HCT116 (cell line): ENCODE measurements around the gene GFOD2. TPM values are rescaled to one million over a fixed set of nuclear protein-coding genes. Genes with fewer than 3 reads are reported as not detected.

Experiments used
- ATAC-seq: fragments of 200-7000 bp; cut with Tn5 transposase; 2 replicates; pipeline ENCODE4 v1.9.1; 2020; ENCODE audit warnings: mild to moderate bottlenecking, moderate library complexity
- BruUV-seq: library from RNA; stranded (reverse); fragments of 400-500 nt; replicated peaks from 2 replicates; lab custom pipeline; 2021; lab: Mats Ljungman, UMichigan
- CTCF ChIA-PET: fragments of 300-600 bp; sonication (Branson Sonifier 250); formaldehyde crosslinking; loops from one replicate; lab custom pipeline; 2021; ENCODE audit warnings: antibody characterized with exemption; lab: Charles Lee
- POLR2A ChIA-PET: fragments of 300-600, 350-600 bp; sonication (Branson Sonifier 250); formaldehyde crosslinking; loops from one replicate; lab custom pipeline; 2021; ENCODE audit warnings: antibody characterized with exemption; lab: Charles Lee
- RAD21 ChIA-PET, 2 experiments: fragments of 300-600 bp; sonication (Branson Sonifier 250); formaldehyde crosslinking; loops; one replicate each; lab custom pipeline; 2023; ENCODE audit warnings: low total read pairs in 2 of 2; ENCODE audit not compliant: uncharacterized antibody in 2 of 2, unreplicated experiment in 2 of 2, low non-redundant PET in 1 of 2; lab: Charles Lee
- DNase-seq: peaks from one replicate; pipeline ENCODE4 v3.0.0-alpha.2; 2010; ENCODE audit warnings: low read depth, low spot score
- H2AFZ ChIP-seq: fragments of 200-600 bp; shearing (Covaris generic), sonication (generic); 2 replicates; pipeline ENCODE4 v1.6.1; 2017; ENCODE audit warnings: low read depth, mixed run types, mixed read lengths, antibody characterized with exemption, low read length; ENCODE audit not compliant: poor library complexity, severe bottlenecking
- H3K27ac ChIP-seq: 2 replicates; pipeline ENCODE4 v1.5.1; 2012; ENCODE audit warnings: low read depth, low read length
- H3K27me3 ChIP-seq: fragments of 200-600 bp; sonication (generic); 2 replicates; pipeline ENCODE4 v1.6.1; 2016; ENCODE audit warnings: mixed run types, low read length, mixed read lengths; ENCODE audit not compliant: insufficient read depth
- H3K36me3 ChIP-seq, 2 experiments: fragments of 200-500 bp in 1 of 2; fragments of 200-600 bp in 1 of 2; sonication (Bioruptor generic) in 1 of 2; sonication (generic) in 1 of 2; 2 replicates each; pipeline versions ENCODE4 v1.5.1 to v1.6.1; 2014 to 2016; ENCODE audit warnings: low read length in 2 of 2, inconsistent platforms in 1 of 2, mixed read lengths in 1 of 2, mixed run types in 1 of 2; ENCODE audit not compliant: insufficient read depth in 2 of 2, control insufficient read depth in 1 of 2
- H3K4me1 ChIP-seq, 2 experiments: fragments of 200-600 bp in 1 of 2; sonication (generic) in 1 of 2; 2 replicates each; pipeline versions ENCODE4 v1.5.1 to v1.6.1; 2012 to 2017; ENCODE audit warnings: low read length in 2 of 2, inconsistent platforms in 1 of 2, mild to moderate bottlenecking in 1 of 2, mixed read lengths in 1 of 2, mixed run types in 1 of 2, moderate library complexity in 1 of 2; ENCODE audit not compliant: insufficient read depth in 2 of 2, control insufficient read depth in 1 of 2
- H3K4me2 ChIP-seq: fragments of 200-600 bp; sonication (generic); 2 replicates; pipeline ENCODE4 v1.6.1; 2017; ENCODE audit warnings: mixed run types, low read length, mixed read lengths
- H3K4me3 ChIP-seq, 2 experiments: fragments of 200-600 bp in 1 of 2; sonication (generic) in 1 of 2; replicated peaks in 1 of 2; 2 replicates each; pipeline ENCODE4 v1.5.1; 2011 to 2016; ENCODE audit warnings: low read length in 2 of 2, control low read depth in 1 of 2, low read depth in 1 of 2, mild to moderate bottlenecking in 1 of 2, mixed read lengths in 1 of 2, mixed run types in 1 of 2
- H3K79me2 ChIP-seq: fragments of 200-600 bp; sonication (generic); 2 replicates; pipeline ENCODE4 v1.6.1; 2017; ENCODE audit warnings: mild to moderate bottlenecking, mixed run types, low read length, moderate library complexity, mixed read lengths; ENCODE audit not compliant: insufficient read depth
- H3K9ac ChIP-seq: fragments of 200-600 bp; sonication (generic); 2 replicates; pipeline ENCODE4 v1.6.1; 2016; ENCODE audit warnings: low read length, mixed read lengths
- H3K9me2 ChIP-seq: fragments of 200-600 bp; sonication (generic), shearing (Covaris generic); 2 replicates; pipeline ENCODE4 v1.6.1; 2017; ENCODE audit warnings: mixed run types, mild to moderate bottlenecking, moderate library complexity; ENCODE audit not compliant: insufficient read depth
- H3K9me3 ChIP-seq, 2 experiments: fragments of 200-500 bp in 1 of 2; fragments of 200-600 bp in 1 of 2; sonication (Bioruptor generic) in 1 of 2; sonication (generic) in 1 of 2; 2 replicates each; pipeline ENCODE4 v1.6.1; 2014 to 2017; ENCODE audit warnings: low read length in 2 of 2, mixed read lengths in 2 of 2, inconsistent platforms in 1 of 2, low read depth in 1 of 2, mild to moderate bottlenecking in 1 of 2, mixed run types in 1 of 2, moderate library complexity in 1 of 2; ENCODE audit not compliant: control insufficient read depth in 1 of 2, insufficient read depth in 1 of 2
- H4K20me1 ChIP-seq: fragments of 200-600 bp; sonication (generic), shearing (Covaris generic); 2 replicates; pipeline ENCODE4 v1.6.1; 2017; ENCODE audit warnings: mixed run types, mild to moderate bottlenecking, moderate library complexity; ENCODE audit not compliant: insufficient read depth
- CEBPB ChIP-seq: IDR thresholded peaks from 2 replicates; pipeline ENCODE4 v1.6.1; 2012; ENCODE audit warnings: low read depth
- EGR1 ChIP-seq: IDR thresholded peaks from 2 replicates; pipeline ENCODE4 v1.6.1; 2012; ENCODE audit warnings: low read depth
- ELF1 ChIP-seq: IDR thresholded peaks from 2 replicates; pipeline ENCODE4 v1.6.1; 2012; ENCODE audit warnings: low read depth, borderline replicate concordance
- EZH2 ChIP-seq: fragments of 200-600 bp; sonication (generic); IDR thresholded peaks from 2 replicates; pipeline ENCODE4 v1.6.1; 2017; ENCODE audit warnings: antibody characterized with exemption, mixed run types
- EZH2phosphoT487 ChIP-seq: fragments of 200-600 bp; IDR thresholded peaks from 2 replicates; pipeline ENCODE4 v1.6.1; 2018; ENCODE audit warnings: antibody characterized with exemption, borderline replicate concordance
- JUND ChIP-seq: IDR thresholded peaks from 2 replicates; pipeline ENCODE4 v1.6.1; 2012
- MAX ChIP-seq: IDR thresholded peaks from 2 replicates; pipeline ENCODE4 v1.6.1; 2012
- RAD21 ChIP-seq: IDR thresholded peaks from 2 replicates; pipeline ENCODE4 v1.6.1; 2012; ENCODE audit warnings: low read depth, mild to moderate bottlenecking
- SIN3A ChIP-seq: IDR thresholded peaks from 2 replicates; pipeline ENCODE4 v1.6.1; 2012; ENCODE audit warnings: low read depth
- SP1 ChIP-seq: IDR thresholded peaks from 2 replicates; pipeline ENCODE4 v1.6.1; 2012; ENCODE audit warnings: low read depth
- SRF ChIP-seq: IDR thresholded peaks from 2 replicates; pipeline ENCODE4 v1.6.1; 2012; ENCODE audit warnings: low read depth
- TCF7L2 ChIP-seq: IDR thresholded peaks from 2 replicates; pipeline ENCODE4 v1.7.0; 2011; ENCODE audit warnings: borderline replicate concordance, inconsistent platforms; ENCODE audit not compliant: insufficient read depth, insufficient read length; ENCODE audit errors: extremely low read depth
- ZBTB33 ChIP-seq: IDR thresholded peaks from 2 replicates; pipeline ENCODE4 v1.6.1; 2011; ENCODE audit warnings: mild to moderate bottlenecking, low read length, moderate library complexity; ENCODE audit not compliant: insufficient replicate concordance; ENCODE audit errors: extremely low read depth
- ZNF274 ChIP-seq: fragments of 200-500 bp; sonication (Bioruptor generic); IDR thresholded peaks from 2 replicates; pipeline ENCODE4 v1.6.1; 2014; ENCODE audit warnings: mild to moderate bottlenecking, low read depth, low read length, inconsistent platforms
- intact Hi-C: fragments of 100-400 bp; cut with micrococcal nuclease; formaldehyde crosslinking; loops from 2 replicates; pipeline ENCODE4 v1.10.0; 2022
- total RNA-seq: library from RNA; stranded (reverse); gene quantifications from one replicate; pipeline ENCODE4 v1.2.1, GENCODE V29; 2021; ENCODE audit not compliant: unreplicated experiment
- TF ChIP-seq, protein P1 (sequence below): IDR thresholded peaks from 2 replicates; pipeline ENCODE4 v1.6.1; 2012; ENCODE audit warnings: low read depth
- TF ChIP-seq, protein P2 (sequence below): IDR thresholded peaks from 2 replicates; pipeline ENCODE4 v1.6.1; 2012

GFOD2 gene
- total RNA-seq, 1 experiment from 2014 or later: 17.4 TPM

GRCh38 chr16:67727521-67728485 is 8.7 kb upstream of the GFOD2 start:
- intact Hi-C loops: no loop called here
- H3K79me2 ChIP-seq: no peaks in the 10 kb centered on the region
- no peak overlapping the region for H3K4me2 ChIP-seq
- no peak overlapping the region for H2AFZ ChIP-seq
- no peaks in the 10 kb centered on the region for H3K4me1 ChIP-seq
- ChIA-PET CTCF (no interaction called here), RAD21 (no interaction called here), POLR2A (no interaction called here)
- ATAC-seq (no peak), DNase-seq (no peak)
- no peaks in the 10 kb centered on the region for H4K20me1 ChIP-seq
- no peaks in the 10 kb centered on the region for H3K9me2 ChIP-seq
- H3K9ac ChIP-seq: no peak overlapping the region
- TF ChIP-seq SP1: no peak
- TF ChIP-seq EGR1: no peak
- TF ChIP-seq, protein P1, sequence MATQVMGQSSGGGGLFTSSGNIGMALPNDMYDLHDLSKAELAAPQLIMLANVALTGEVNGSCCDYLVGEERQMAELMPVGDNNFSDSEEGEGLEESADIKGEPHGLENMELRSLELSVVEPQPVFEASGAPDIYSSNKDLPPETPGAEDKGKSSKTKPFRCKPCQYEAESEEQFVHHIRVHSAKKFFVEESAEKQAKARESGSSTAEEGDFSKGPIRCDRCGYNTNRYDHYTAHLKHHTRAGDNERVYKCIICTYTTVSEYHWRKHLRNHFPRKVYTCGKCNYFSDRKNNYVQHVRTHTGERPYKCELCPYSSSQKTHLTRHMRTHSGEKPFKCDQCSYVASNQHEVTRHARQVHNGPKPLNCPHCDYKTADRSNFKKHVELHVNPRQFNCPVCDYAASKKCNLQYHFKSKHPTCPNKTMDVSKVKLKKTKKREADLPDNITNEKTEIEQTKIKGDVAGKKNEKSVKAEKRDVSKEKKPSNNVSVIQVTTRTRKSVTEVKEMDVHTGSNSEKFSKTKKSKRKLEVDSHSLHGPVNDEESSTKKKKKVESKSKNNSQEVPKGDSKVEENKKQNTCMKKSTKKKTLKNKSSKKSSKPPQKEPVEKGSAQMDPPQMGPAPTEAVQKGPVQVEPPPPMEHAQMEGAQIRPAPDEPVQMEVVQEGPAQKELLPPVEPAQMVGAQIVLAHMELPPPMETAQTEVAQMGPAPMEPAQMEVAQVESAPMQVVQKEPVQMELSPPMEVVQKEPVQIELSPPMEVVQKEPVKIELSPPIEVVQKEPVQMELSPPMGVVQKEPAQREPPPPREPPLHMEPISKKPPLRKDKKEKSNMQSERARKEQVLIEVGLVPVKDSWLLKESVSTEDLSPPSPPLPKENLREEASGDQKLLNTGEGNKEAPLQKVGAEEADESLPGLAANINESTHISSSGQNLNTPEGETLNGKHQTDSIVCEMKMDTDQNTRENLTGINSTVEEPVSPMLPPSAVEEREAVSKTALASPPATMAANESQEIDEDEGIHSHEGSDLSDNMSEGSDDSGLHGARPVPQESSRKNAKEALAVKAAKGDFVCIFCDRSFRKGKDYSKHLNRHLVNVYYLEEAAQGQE: no peak
- no peak for TF ChIP-seq SIN3A
- TF ChIP-seq CEBPB: no peak
- no peak for TF ChIP-seq ELF1
- TF ChIP-seq ZBTB33: no peak
- TF ChIP-seq TCF7L2: no peak
- no peak for TF ChIP-seq MAX
- TF ChIP-seq EZH2phosphoT487: no peak
- TF ChIP-seq SRF: no peak
- TF ChIP-seq RAD21: no peak
- TF ChIP-seq, protein P2, sequence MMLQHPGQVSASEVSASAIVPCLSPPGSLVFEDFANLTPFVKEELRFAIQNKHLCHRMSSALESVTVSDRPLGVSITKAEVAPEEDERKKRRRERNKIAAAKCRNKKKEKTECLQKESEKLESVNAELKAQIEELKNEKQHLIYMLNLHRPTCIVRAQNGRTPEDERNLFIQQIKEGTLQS: no peak
- no peak for TF ChIP-seq EZH2
- no peak for TF ChIP-seq ZNF274
- no peak for TF ChIP-seq JUND
- H3K4me3 ChIP-seq: no peak overlapping the region
- H3K36me3 ChIP-seq: peaks cover 4 to 8% of the 10 kb centered on the region in 2 experiments; a peak in 3 of 4 replicates
- H3K27me3 ChIP-seq: no peaks in the 10 kb centered on the region
- no peaks in the 10 kb centered on the region for H3K9me3 ChIP-seq
- no peak overlapping the region for H3K27ac ChIP-seq
- no TSS peak for BruUV-seq
